GM21825 (cell line): Measurements from ENCODE around the gene MRM2.

Experiments
- ATAC-seq: cut with Tn5 transposase; IDR thresholded peaks from one replicate; pipeline ENCODE4 v1.9.1; 2021; ENCODE audit warnings: mild to moderate bottlenecking, moderate library complexity; ENCODE audit not compliant: unreplicated experiment

Gene MRM2

DNA sequence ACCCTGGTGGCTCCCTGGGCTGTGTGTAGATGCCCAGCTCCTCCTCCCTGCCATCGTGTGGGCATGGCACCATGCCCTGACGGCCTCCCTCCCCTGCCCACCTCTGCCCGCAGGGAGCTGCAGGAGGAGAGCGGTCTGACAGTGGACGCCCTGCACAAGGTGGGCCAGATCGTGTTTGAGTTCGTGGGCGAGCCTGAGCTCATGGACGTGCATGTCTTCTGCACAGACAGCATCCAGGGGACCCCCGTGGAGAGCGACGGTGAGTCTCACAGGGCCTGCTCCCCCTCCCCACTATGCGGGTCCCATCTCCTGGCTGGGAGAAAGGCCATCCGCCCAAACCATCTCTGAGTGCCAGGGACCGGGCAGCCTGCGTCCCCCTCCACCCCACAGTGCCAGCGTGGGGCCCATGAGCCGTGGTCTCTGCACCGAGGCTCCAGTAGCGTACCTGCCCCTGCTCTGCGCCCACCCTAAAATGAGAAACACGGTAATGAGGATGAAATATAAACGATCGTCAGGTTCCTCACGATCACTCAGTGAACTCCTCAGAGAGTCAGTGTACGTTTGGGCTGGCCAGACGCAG, 7.8 kb upstream of the MRM2 start:
- ATAC-seq: no peak

DNA sequence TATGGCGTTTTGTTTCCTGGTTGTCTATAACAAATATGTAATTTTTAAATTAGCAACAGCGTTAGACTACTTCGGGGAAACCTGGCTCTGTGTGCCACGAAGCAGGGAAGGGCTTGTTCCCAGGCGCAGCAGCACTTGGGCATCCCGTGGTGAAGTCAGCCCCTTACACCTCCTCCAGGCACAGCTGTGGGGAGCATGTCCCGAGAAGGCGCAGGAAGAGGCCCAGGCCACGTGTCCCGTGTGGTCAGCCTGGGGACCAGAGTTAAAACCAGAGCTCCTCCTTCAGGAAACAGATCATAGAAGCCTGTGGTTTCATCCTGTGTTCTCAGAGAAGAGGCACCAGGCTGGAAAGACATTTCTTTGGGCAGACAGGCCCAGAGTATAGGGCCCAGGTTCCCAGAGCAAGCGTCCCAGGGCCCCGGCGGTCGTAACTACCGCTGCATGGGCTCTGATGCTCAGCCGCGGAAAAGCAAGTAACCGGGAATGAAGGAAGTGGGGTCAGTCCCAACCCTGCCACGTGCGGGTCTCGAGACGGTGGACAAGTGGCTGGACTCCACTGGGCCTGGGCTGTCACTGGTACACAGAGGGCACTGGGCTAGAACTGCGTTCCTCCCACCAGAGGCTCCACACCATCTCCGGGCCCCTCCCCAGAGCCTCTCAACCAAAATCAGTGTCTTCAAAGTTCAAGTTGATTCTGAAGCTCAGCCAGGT, 7.1 kb upstream of the MRM2 start:
- ATAC-seq: peak; percentile 55

DNA sequence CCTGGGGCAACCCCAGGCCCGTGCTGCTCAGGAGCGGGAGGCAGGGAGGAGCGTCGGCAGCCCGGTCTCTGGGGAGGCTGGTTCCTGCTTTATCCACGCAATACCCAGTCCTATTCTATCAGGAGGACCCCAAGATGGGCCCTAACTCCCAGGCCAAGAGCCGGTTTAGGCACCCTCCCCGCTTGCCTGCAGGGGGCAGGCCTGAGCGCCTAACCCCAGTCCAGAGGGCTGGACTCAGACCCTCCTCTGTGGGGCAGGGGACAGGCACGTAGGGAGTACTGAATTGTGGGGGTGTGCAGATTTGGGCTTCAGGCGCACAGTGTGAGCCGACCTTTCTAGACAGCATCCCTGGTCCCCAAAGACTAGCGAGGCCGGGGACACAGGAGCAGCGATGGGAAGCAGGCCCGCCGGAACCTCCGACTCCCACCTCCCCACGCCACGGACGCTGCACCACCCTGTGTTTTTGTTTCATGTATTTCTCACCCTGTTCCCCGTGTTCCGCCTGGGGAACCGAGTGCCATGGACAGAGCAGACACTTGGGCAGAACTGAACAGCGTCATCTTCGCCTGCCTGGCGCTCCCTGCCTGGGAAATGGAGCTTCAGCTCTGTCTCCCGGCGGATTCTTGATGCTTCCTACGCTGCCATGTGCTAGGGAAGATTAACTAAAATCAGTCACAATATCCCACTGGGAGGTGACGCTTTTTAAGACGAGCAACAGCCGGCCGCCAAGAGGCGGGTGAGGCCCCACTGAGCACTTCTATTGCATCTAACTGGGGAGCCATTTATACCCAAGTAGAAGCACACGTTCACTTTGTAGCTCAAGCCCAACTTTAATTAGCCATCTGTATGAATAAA, 5.4 kb upstream of the MRM2 start:
- ATAC-seq: no peak

DNA sequence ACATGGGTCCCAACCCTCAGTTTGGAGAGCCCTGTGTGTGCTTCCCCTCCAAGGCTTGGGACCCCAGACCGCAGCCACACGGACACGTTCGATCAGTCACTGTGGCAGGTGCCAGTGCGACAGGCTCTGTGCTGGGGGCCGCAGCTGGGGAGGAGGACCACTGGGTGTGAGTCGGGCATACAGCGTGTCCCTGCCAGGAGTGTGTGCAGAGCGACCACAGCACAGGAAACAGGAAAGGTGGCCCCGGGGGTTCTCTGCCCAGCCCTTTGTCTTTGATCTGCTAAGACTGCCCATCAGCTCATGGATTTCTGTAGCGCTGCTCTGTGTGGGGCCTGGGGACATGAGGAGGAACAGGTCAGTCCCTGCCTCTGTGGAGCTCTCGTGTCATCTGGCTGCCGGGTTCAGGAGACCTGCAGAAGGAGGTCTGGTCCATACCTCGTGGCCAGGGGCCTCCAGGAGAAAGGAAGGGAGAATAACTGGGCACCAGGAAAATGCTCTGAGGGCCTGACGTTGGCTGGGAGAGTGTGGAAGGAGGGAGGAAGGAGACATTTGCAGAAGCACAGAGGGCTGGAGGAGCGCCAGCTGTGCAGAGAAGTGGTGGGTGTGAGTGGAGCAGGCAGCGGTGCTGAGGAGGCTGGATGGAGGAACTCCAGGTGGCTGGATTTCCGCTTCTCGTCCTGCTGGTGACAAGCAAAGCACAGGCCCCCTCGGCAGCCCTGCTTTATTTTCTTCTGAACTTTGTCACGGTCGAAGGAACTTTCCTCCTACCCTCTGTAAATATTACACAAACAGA, 4.1 kb upstream of the MRM2 start:
- no peak for ATAC-seq

DNA sequence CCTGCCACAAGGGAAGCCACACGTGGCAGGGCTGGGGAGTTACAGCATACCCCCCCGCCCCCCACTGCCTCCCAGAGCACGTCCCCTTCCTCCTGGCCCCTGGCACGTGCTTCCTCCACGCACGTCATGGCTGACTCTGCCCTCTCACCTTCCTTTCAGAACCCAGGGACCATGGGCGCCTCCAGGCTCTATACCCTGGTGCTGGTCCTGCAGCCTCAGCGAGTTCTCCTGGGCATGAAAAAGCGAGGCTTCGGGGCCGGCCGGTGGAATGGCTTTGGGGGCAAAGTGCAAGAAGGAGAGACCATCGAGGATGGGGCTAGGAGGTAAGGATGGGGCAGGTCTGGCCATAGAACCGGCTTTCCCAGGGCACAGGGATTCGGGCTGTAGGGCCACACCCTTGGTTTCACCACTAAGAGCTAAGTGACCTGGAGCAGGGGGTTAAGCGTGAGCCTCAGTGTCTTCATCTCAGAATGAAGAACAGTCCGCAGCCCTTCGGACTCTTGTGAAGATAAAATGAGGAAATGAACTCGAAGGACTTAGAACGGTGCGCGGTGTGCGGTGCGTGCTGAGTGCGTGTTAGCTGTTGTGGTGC, 2.5 kb upstream of the MRM2 start:
- ATAC-seq: no peak

DNA sequence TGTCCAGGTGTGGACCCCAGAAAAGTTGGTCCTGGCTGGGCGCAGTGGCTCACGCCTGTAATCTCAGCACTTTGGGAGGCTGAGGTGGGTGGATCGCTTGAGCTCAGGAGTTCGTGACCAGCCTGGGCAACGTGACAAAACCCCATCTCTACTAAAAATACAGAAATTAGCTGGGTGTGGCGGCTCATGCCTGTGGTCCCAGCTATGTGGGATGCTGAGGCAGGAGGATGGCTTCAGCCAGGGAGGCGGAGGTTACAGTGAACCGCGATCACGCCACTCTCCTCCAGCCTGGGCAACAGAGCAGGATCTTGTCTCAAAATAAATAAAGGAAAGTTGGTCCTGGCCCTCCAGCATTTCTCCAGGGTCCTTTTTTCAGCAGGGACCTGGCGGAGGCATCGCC, 1.5 kb upstream of the MRM2 start:
- no peak for ATAC-seq

DNA sequence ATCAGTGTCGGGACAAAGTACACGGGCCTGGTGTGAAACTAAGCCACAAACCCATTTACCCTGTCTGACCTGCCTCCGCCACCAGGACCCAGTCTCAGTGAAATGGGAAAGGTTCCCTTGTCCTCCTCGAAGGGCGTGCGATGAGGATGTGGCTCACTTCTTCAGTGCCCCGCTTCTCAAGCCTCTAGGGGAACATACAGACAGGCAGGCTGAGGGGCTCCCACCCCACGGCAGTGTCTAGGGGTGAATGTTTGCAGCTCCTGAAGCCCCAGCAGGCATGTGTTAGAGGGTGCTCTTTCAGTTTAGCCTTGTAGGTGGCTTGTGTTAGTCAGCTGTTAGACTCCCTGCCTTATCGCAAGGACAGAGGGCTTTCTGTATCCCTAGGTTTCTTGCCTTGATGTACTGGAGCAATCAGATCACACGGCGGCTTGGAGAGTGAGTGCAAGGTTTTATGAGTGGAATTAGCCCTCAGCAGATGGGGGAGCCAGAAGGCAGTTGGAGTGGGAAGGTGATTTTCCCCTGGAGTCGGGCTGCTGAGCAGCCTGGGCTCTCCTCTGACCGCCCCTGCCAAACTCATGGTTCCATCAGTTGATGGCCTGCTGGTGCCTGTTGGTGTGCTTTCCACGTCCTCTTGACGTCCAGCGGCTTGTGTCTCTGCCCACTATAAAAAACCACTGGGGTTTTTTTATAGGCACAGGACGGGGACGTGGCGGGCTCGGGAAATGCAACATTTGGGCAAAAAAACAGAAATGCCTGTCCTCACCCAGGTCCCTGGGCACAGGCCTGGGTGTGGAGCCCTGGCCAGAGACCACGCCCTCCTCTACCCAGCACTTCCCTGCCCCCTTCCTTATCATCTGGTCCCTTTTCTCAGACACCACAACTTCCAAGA, 780 bp upstream of the MRM2 start:
- ATAC-seq: no peak

DNA sequence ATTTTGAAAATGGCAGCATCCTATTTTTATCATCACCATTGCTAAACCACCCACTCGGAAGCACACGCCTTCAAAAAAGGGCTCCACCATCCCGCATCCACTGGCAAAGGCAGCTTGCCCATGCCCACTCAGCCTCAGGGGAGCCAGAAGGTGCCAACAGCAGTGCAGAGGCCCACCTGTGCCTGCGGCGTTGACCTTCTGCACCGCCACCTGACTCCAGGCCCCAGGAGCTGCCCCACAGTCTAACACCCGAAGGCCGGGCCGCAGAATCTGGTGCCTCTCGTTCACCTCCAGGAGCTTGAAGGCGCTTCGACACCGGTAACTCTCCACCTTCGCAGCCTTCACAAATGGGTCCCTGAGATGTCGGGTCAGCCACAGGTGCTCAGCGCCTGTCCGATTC, 2.8 kb downstream of the MRM2 start:
- no peak for ATAC-seq

DNA sequence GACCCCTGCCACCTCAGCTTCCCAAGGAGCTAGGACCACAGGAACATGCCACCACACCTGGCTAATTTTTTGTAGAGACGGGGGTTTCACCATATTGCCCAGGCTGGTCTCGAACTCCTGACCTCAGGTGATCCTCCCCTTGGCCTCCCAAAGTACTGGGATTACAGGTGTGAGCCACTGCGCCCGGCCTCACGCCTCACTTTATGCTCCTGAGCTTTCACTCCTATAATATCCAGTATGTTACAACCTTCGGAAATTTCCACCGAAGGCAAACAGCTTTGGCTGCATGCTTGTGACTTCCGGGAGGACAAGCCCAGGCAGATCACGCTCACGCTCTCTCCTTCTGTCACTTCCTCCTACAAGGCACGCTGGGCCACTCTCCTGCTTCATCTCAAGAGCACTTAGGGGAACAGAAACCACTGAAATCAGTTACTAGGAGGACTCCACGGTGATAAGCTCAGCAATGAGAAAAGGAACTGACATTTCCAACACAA, 4.8 kb downstream of the MRM2 start:
- ATAC-seq: peak; percentile 53

DNA sequence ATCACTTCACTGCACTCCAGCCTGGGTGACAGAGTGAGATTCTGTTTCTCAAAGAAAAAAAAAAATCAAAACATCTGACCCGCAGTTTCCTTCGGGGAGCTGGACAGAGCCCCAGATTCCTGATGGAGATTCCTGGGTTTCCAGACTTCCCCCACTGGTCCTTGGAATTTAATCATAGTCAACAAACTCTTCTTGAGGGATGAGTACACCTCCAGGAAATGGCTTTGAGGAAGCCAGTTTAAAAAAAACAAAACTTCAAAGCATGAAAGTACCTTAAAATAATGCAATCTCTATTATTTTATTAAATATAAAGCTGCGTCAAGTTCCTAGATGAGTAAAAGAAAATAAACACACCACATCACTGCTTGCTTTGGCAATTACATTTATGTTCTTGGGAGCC, 8.1 kb downstream of the MRM2 start:
- no peak for ATAC-seq

DNA sequence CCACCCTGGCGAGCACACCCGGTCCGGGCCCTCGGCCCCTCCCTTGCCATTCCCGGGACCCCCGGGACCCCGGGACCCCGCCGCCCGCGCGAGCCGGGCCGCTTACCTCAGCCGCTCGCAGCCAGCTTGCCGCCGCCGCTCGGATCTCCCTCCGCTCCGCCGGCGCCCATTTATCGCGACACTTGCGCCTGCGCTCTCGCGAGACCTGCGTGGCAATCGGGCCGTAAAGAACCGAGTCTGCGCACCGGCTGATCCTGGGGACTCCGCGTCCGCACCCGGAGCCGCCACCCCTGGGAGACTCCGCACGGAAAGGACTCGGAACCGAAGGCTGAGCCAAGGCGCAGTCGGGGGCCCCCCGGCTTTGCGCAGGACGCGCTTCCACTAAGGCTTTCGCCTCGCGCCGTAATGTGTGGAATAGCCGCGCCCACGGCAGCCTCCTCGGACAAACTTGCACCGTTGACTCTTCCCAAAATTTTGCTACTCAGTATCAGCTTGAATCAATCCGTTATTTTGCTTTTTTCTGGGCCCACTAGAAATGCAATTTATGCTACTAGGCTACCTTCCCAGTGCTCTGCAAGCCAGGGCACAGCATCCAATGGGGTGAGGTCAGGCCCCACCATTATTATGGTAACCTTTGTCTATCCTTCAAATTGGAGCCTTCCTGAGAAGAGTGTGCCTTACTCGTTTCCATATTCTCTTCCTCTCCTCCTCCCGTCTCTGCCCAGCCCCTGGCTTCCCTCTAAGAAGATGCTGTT, 9.1 kb downstream of the MRM2 start, which contains the start of gene MAD1L1:
Gene MAD1L1 (minus strand): TSS at position 180 of the 755 bp plus-strand sequence. CDS start 2,812 bp downstream, outside the sequence.
- ATAC-seq: peak; percentile 60

DNA sequence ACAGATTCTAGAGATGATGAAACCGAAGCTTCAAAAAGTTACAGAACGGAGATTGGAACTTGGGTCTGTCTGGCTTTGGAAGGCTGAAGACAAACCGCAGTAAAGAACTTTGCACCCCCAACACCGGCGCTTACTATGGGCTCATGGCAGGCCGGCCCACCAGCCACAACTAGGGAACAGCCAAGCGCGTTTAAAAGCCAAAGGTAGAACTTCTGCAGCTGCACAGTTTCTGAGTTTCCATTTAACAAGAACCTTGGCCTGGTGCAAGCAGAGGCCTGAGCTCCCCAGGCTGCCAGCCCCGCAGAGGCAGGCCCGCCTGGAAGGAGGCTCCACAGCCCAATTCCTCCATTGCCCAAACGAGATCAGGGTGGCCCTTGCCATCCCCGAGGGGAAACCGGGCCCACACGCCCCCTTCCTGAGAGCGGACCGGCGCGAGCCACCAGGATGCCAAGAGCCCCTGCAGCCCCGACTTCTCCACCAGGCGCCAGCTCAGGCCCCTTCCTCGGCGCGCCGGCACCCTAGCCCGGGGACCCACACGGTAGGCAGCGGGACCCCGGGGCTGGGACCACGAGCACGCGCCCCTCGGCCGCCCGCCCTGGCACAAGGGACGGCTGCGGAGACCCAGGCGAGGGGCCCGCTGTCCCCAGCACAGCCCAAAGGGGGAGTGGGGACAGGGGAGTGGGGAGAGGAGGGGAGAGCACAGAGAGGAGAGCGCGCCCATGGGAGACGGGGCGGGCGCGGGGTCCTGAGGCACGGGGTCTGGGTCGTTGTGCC, 9.8 kb downstream of the MRM2 start:
- peak; percentile 37 for ATAC-seq

DNA sequence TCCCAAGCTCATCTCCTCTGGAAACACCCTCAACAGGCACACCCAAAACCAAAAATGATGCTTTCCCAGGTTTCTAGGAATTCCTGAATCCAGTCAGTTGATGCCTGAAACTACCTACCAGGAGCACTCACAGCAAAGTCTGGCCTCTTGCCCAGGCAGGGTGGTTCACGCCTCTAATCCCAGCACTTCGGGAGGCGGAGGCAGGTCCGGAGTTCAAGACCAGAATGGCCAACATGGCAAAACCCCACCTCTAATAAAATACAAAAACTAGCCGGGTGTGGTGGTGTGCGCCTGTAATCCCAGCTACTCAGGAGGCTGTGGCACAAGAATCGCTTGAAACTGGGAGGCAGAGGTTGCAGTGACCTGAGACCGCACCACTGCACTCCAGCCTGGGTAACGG, 11.1 kb downstream of the MRM2 start:
- ATAC-seq: no peak

DNA sequence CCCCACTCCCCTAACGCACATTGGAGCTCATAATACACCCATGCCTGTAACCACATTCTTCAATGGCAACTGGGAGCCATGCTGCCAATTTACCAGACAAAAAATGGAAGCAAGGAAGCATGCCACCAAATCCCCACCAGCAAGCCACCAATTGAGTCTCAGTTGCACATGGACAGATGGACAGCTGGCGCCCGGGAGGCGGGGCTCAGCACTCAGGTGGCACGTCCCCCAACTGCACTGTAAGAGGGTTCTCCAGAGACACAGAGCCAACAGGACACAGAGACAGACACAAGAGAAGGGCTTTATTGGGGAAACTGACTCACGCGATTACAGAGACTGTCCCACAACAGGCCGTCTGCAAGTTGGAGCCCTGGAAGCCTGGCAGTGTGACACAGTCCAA, 11.8 kb downstream of the MRM2 start:
- no peak for ATAC-seq

DNA sequence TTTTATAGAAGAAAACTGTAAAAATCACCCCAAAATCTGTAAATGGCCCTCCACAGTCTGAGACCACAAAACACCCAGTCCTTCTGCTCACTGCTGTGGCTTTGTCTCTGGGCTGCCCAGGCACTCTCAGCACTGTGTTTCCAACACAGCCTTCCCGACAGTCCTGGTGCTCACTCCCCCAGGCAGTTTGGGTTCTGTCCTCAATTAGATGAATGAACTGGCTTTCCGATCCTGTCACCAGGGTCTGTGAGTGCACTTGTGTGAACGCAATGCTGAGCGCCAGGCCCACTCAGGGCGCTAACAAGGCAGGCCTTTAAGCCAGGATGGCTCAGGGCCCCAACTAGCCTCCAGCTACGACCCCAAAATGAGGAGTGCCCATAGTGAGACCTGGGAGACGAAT, 12.5 kb downstream of the MRM2 start:
- no peak for ATAC-seq

DNA sequence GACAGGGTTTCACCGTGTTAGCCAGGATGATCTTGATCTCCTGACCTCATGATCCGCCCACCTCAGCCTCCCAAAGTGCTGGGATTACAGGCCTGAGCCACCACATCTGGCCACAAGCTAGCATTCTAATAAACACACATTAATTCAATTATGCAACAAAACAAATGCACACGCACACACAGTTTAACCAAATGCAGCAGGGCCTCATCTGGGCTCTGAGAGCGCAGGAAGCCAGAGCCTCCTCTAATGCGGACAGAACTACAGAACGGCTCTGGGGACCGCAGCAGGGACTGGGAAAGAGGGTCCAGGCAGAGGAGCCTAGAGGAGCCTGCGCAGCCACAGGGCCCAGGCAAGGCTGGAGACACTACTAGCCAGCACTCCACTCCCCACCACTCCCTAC, 13.1 kb downstream of the MRM2 start:
- no peak for ATAC-seq

DNA sequence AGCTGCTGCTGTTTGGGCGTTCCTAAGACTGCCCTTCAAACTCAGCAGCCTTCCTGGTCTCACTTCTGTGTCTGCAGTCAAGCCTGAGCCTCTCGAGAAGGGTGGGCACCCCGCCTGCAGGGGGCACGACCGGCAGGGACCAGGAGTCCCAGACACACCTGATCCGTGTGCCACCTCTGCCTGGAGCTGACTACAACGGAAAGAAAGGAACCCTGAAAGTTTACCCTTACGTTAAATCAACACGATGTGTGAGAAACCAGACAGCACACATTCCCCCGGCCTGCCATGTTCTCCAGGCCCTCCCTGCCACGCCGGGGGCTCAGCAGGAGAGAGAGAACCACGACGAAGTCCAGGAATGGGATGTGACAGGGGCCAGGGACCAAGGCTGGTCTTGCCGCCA, 14.3 kb downstream of the MRM2 start:
- ATAC-seq: no peak

DNA sequence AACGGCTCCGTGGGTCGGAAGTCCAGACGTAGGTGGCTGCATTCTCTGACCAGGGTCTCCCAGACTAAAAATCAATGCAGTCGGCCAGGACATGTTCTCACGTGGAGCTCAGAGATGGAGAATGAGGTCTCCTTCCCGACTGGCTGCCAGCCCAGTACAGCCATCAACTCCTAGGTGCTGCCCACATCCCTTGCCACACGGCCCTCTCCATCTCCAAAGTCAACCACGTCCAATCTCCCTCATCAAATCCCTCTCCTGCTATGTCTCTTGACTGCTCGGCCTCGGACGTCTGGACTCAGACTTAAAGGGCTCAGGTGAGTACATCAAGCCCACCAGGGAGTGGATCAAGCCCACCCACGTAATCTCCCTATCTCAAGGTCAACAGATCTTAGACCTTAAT, 16.2 kb downstream of the MRM2 start:
- ATAC-seq: no peak
